ENCODE results near the gene XPNPEP1. TPM values are rescaled to one million over a fixed set of nuclear protein-coding genes. Genes with fewer than 3 reads are reported as not detected.

XPNPEP1 gene
- total RNA-seq, 1 experiment from 2014 or later, result 71.3 TPM

DNA sequence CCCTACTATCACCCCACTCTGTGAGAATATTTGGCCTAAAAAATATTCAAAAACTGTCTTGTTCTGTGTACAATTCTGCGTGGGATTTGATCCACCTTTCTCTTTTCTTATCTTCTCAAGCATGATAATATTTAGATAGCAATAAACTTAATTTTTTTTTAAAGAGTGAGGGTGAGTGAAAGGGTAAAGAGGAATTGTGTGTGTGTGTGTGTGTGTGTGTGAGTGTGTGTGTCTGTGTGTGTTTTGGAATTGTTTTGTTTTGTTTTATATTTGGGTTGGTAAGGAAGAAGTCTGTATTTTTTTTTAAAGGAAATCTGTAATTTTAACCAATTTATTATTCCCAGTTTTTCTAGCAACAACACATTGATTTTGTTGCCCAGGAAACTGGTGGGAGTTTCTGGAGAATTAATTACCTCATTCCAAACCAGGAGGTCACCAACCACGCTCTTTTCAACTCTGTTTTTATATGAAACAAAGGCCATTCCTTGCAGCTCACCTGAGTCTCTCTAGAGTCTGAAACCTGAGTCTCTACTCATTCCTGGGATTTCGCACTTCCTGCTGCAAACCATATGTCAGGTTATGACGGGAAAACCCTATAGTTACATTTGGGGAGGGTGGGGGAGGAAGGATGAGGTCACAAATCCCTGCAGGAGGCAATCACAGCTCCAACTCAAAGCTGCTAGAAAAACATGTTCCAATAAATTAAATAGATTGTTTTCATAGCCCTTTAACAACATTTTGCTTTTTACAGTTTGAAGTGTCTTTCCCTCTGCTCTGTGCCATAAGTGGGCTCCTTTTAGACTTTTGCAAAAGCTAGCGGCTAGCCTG lies 38.1 kb upstream of the XPNPEP1 start:
- Histone ChIP-seq H2BK15ac (ENCODE audit: low read depth, low read length) (no peak overlapping the region), H2BK120ac (ENCODE audit: low read depth, low read length, poor library complexity, severe bottlenecking) (peak overlapping the region; percentile 53), H3K4ac (ENCODE audit: low read depth, low read length) (no peak overlapping the region), H3K9ac (ENCODE audit: extremely low read depth, insufficient read length, low read length) (no peak overlapping the region), H4K5ac (ENCODE audit: insufficient read length, low read depth, low read length) (no peak overlapping the region), H4K91ac (ENCODE audit: insufficient read length, low read depth, low read length) (no peak overlapping the region), H3K56ac (ENCODE audit: insufficient read length, low read depth, low read length) (no peak overlapping the region), H3K23ac (ENCODE audit: insufficient read length, low read depth, low read length) (no peak overlapping the region), H3K4me2 (ENCODE audit: insufficient read depth, insufficient read length, low read length) (peak overlapping the region; percentile 10), H2BK12ac (ENCODE audit: insufficient read length, low read depth, low read length) (no peak overlapping the region), H3K18ac (ENCODE audit: insufficient read length, low read depth, low read length) (no peak overlapping the region), H4K20me1 (ENCODE audit: control insufficient read depth, insufficient read depth, insufficient read length) (no peaks in the 10 kb centered on the region), H2AK5ac (ENCODE audit: insufficient read length, low read length) (no peak overlapping the region), H3K27ac (ENCODE audit: insufficient read length, low read depth, low read length) (no peak overlapping the region), H3K9me3 (ENCODE audit: control insufficient read depth, low read depth, low read length) (no peaks in the 10 kb centered on the region), H3K79me1 (ENCODE audit: insufficient read depth, low read depth, low read length, poor library complexity, severe bottlenecking) (no peaks in the 10 kb centered on the region), H4K8ac (replicated peaks; ENCODE audit: insufficient read length, low read depth, low read length) (no peak overlapping the region), H3K23me2 (ENCODE audit: insufficient read length, low read depth, low read length, poor library complexity, severe bottlenecking) (no peaks in the 10 kb centered on the region), H3K79me2 (ENCODE audit: insufficient read depth, low read length) (no peaks in the 10 kb centered on the region), H2BK20ac (ENCODE audit: low read depth, low read length, poor library complexity, severe bottlenecking) (no peak overlapping the region), H3K14ac (ENCODE audit: insufficient read depth, low read length) (no peak overlapping the region), H2BK5ac (ENCODE audit: insufficient read length, low read length) (no peak overlapping the region), H2AFZ (ENCODE audit: low read length) (peak overlapping the region; percentile 63), H3K27me3 (ENCODE audit: insufficient read depth, low read length) (no peaks in the 10 kb centered on the region), H3T11ph (ENCODE audit: low read length) (no peak overlapping the region), H3K4me1 (ENCODE audit: insufficient read depth, low read length) (peaks cover 2% of the 10 kb centered on the region; the same call in 1 of the 2 replicates)
- Mint-ChIP-seq H3K4me1 (peaks cover 31 to 35% of the 10 kb centered on the region in 2 experiments), H3K9me3 (no peaks in the 10 kb centered on the region; a peak in 1 of 5 replicates), H3K27ac (peak overlapping the region; percentile 76 to 93 (median 91); a peak in 6 of 7 replicates), H3K4me3 (no peak overlapping the region; a peak in 1 of 5 replicates), H3K27me3 (ENCODE audit: low read depth) (no peaks in the 10 kb centered on the region; the same call in 1 of the 2 replicates), H3K36me3 (ENCODE audit: insufficient read depth in 1 of 3, low read depth in 3 of 3) (no peaks in the 10 kb centered on the region; a peak in 1 of 7 replicates)
- TF ChIP-seq, protein P1, sequence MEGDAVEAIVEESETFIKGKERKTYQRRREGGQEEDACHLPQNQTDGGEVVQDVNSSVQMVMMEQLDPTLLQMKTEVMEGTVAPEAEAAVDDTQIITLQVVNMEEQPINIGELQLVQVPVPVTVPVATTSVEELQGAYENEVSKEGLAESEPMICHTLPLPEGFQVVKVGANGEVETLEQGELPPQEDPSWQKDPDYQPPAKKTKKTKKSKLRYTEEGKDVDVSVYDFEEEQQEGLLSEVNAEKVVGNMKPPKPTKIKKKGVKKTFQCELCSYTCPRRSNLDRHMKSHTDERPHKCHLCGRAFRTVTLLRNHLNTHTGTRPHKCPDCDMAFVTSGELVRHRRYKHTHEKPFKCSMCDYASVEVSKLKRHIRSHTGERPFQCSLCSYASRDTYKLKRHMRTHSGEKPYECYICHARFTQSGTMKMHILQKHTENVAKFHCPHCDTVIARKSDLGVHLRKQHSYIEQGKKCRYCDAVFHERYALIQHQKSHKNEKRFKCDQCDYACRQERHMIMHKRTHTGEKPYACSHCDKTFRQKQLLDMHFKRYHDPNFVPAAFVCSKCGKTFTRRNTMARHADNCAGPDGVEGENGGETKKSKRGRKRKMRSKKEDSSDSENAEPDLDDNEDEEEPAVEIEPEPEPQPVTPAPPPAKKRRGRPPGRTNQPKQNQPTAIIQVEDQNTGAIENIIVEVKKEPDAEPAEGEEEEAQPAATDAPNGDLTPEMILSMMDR (conservative IDR thresholded peaks at IDR 0.05), result no peak
- WGBS (ENCODE audit: extremely low coverage, insufficient read length, low lambda C conversion rate), result no CpG with 5 or more reads among the region's 5 CpGs
- DNase-seq, result no peak

Data from H9 (cell line).